NOMO-1 treated with DMSO at 0.1 percent for 48 hours (cell line): Measurements from ENCODE around the gene DOHH.

Experiments used
- DNase-seq: peaks from one replicate; lab custom pipeline; 2025; ENCODE audit not compliant: unreplicated experiment; lab: John Stamatoyannopoulos, UW

DOHH gene

GRCh38 chr19:3443840-3444694 is 56.4 kb downstream of the DOHH start:
- no peak for DNase-seq

- DNase-seq: no peak
These were observed 57.9 kb downstream of the DOHH start for GRCh38 chr19:3442487-3443071.

GRCh38 chr19:3441986-3442329 is 58.5 kb downstream of the DOHH start:
- DNase-seq: no peak

DNA sequence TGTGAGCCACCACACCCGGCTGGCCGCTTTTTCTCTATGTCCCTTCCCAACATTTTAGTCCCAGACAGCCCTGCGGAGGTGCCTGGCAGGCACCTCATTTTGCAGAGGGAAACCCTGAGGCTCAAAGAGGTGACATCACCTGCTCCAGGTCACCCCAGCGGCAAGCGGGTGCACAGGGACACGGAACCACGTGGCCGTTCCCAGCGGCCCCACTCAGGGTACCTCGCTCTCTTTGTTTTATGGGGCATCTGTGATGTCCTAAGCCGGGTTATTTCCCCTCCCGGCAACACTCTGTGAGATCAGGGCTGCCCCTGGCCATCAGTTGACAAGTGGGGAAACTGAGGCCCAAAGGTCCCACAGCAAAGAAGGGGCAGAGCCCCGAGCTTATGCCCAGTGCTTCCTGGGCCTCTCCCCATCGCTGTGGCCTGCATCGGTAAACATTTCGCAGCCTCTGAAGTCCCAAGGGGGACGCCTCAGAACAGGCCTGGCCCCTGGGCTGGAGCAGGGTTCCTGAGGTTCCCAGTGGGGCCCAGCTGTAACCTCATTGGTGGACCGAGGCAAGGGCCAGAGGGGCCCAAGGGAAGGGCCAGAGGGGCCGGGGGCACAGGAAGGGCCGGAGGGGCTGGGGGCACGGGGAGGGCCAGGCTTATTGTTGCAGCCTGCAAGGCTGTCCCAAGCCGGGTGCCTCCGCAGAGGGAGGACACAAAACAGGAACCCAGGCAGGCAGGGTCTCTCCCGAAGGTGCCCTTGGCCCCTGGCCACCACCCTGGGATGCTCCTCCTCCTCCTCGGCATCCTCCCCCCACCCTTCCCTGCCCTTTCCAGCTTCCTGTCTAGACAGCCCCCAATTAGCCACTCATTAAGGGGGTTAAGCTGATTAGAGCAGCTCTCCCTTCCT is 59.1 kb downstream of the DOHH start:
- no peak for DNase-seq
